ENCODE results near the gene LSMEM2. TPM values are rescaled to one million over a fixed set of nuclear protein-coding genes. Genes with fewer than 3 reads are reported as not detected.

The LSMEM2 gene
- total and polyA plus RNA-seq, 2 experiments from 2014 or later = 0.59 to 0.86 TPM

- no peak for ATAC-seq
- no peak overlapping the region for H3K4me2 ChIP-seq
- H3K4me3 ChIP-seq = no peak overlapping the region
- DNase-seq (ENCODE audit: low spot score) = no peak
- Mint-ChIP-seq H3K4me1 (peaks cover 20% of the 10 kb centered on the region), H3K27ac (no peak overlapping the region), H3K27me3 (ENCODE audit: insufficient read depth, low read depth, poor library complexity) (peaks cover 25% of the 10 kb centered on the region), H3K9me3 (no peaks in the 10 kb centered on the region; the same call in 2 of the 3 replicates), H3K4me3 (no peak overlapping the region), H3K36me3 (ENCODE audit: low read depth) (no peaks in the 10 kb centered on the region)
- no peaks in the 10 kb centered on the region for H4K20me1 ChIP-seq (replicated peaks; ENCODE audit: insufficient read depth)
- TF ChIP-seq REST (IDR thresholded peaks at IDR 0.05; ENCODE audit: unreplicated experiment) = no peak
- TF ChIP-seq CREB1 (CRISPR knock-in tag; IDR thresholded peaks at IDR 0.05; ENCODE audit: low read depth) = no peak
- no peak for TF ChIP-seq ZNF462 (CRISPR knock-in tag; IDR thresholded peaks at IDR 0.05)
- no peak for TF ChIP-seq ZNF114 (CRISPR knock-in tag; IDR thresholded peaks at IDR 0.05)
- no peak for TF ChIP-seq EZH2 (IDR thresholded peaks at IDR 0.05; ENCODE audit: low read depth, unreplicated experiment)
- no peak for TF ChIP-seq NANOG (IDR thresholded peaks at IDR 0.05; ENCODE audit: borderline replicate concordance)
- no peak for TF ChIP-seq POLR2AphosphoS5 (IDR thresholded peaks at IDR 0.05; ENCODE audit: low read depth)
- TF ChIP-seq ZNF331 (CRISPR knock-in tag; IDR thresholded peaks at IDR 0.05; ENCODE audit: low read depth) = no peak
- TF ChIP-seq JUNB (IDR thresholded peaks at IDR 0.05; ENCODE audit: unreplicated experiment) = no peak
- no peak for TF ChIP-seq STAT1 (IDR thresholded peaks at IDR 0.05; ENCODE audit: unreplicated experiment)
- TF ChIP-seq ETS1 (IDR thresholded peaks at IDR 0.05) = no peak
- no peak for TF ChIP-seq EZH2phosphoT487 (IDR thresholded peaks at IDR 0.05; ENCODE audit: unreplicated experiment)
- TF ChIP-seq CTCF (conservative IDR thresholded peaks at IDR 0.05; ENCODE audit: low read depth in 2 of 2) = no peak
- no peaks in the 10 kb centered on the region for H3K9me2 ChIP-seq (ENCODE audit: insufficient read depth)
- H3K4me1 ChIP-seq (ENCODE audit: insufficient read depth) = peaks cover 16% of the 10 kb centered on the region
- H3F3A ChIP-seq (replicated peaks; ENCODE audit: low read depth) = peaks cover 9% of the 10 kb centered on the region
- H3K27ac ChIP-seq (ENCODE audit: low read depth) = no peak overlapping the region
- no peak overlapping the region for H2AFZ ChIP-seq
- H3K27me3 ChIP-seq (ENCODE audit: insufficient read depth) = no peaks in the 10 kb centered on the region
- no peaks in the 10 kb centered on the region for H3K79me2 ChIP-seq (replicated peaks; ENCODE audit: insufficient read depth)
- H3K36me3 ChIP-seq (ENCODE audit: insufficient read depth) = no peaks in the 10 kb centered on the region
Measured at GRCh38 chr3:50297384-50297775, 18.5 kb downstream of the LSMEM2 start.

All from GM23338 (cell line).